GM21529 (cell line): ENCODE results near the gene IRF9.

Experiments
- ATAC-seq: cut with Tn5 transposase; IDR thresholded peaks from one replicate; pipeline ENCODE4 v1.9.1; 2021; ENCODE audit not compliant: unreplicated experiment

Gene IRF9

DNA sequence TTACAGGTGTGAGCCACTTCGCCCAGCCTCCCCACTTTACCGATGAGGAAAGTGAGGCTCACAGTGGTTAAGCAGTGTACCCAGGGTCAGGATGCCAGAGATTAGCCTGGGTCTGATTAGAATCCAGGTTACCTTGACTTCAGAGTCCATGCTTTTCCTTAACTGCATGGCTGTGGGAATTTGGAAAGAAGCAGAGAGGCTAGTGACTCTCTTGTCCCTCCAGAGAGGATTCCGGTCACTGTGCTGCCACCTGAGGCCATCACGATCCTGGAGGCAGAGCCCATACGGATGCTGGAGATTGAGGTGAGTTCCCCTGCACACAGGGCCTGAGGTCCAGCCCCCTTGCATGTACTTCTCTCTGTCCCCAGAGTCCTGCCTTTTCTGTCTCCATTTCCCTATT is 15.5 kb downstream of the IRF9 start:
- no peak for ATAC-seq

DNA sequence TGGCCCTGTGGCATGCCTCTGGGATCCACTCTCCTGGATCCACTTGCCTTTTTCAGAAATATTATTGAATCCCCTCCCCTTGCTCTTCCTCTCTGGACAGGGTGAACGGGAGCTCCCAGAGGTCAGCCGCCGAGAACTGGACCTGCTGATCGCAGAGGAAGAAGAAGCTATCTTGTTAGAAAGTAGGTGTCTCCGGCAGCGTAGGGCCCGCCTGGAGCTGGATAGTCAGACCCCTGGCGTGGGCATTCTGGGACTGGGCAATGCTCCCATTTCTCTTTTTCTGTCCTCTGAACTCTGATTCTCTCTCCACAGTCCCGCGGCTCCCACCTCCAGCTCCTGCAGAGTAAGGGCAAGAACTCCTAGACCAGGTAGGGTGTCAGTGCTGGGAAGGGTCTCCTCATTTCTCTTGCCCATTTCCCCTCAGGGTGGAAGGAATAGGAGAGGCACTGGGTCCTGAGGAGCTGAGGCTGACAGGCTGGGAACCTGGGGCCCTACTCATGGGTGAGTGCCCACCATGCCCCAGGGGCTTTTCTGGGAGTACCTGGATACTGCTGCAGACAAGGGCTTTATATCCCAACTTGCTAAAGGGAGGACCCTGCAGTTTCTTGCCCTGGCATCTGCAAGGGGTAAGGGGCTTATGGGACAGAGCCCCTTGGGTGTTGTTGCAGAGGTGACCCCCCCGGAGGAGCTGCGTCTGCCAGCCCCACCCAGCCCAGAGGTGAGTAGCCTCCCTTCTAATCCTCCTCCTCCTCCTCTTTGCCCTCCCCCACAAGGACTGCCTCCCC is 16.2 kb downstream of the IRF9 start:
- ATAC-seq, result no peak

DNA sequence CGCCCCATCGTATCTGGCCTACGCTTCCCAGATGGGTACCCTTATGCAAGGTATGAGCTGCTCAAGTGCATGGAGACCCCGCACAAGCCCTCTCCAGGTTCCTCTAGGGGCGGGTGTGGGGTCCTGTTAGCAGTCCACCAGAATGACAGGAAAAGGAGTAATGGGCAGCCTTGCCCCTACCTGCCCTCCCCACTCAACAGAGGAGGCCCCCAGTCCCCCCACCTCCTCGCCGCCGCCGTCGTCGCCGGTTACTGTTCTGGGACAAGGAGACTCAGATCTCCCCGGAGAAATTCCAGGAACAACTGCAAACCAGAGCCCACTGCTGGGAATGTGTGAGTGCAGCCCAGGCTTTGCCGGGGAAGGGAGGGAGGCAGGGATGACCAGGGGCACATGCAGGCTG is 16.8 kb downstream of the IRF9 start:
- no peak for ATAC-seq

GRCh38 chr14:24178399-24179178 is 17.5 kb downstream of the IRF9 start:
- ATAC-seq, result no peak

GRCh38 chr14:24179294-24179960 is 18.4 kb downstream of the IRF9 start:
- no peak for ATAC-seq

GRCh38 chr14:24179961-24180796 is 19.1 kb downstream of the IRF9 start:
- no peak for ATAC-seq

GRCh38 chr14:24181371-24182077 is 20.5 kb downstream of the IRF9 start:
- no peak for ATAC-seq

GRCh38 chr14:24182110-24182882 is 21.2 kb downstream of the IRF9 start:
- ATAC-seq, result no peak

GRCh38 chr14:24183014-24183481 is 22.0 kb downstream of the IRF9 start:
- no peak for ATAC-seq

DNA sequence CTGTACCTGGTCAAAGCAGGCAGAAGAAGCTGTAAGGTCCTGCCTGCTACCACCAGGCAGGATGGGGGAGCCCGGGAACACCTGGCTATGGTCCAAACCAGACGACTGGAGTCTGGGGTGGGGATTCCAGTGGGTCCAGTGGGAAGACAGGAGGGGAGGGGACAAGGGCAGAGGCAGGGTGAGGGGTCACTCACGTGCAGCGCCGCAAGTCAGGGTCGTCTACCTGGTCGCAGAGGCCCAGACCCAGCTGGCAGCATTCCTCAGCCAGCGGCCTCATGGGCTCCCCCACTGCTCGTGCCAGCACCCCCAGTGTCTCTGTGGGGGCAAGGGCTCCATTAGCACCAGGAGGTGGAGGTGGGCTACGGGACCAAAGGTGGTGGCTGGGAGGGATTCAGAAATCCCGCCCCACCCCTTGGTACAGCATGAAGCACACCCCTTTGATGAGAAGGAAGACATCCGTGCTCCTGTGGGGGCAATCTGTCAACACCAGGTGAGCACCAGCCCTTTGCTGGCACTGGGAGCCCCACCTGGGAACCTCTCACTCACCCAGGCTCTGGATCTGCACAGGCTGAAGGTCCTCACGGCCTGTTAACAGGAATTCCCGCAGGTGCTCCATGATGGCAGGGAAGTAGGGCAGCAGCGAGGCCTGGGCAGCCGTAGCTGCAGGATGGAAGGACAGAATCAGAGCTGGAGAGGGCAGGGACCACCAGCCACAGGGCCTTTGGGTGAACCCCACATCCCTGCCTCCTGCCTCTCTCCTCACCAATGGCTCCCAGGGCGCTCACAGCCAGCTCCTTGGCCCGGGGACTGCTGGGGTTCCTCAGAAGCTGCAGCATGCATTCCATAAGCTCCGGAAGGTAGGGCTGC is 23.3 kb downstream of the IRF9 start:
- no peak for ATAC-seq

DNA sequence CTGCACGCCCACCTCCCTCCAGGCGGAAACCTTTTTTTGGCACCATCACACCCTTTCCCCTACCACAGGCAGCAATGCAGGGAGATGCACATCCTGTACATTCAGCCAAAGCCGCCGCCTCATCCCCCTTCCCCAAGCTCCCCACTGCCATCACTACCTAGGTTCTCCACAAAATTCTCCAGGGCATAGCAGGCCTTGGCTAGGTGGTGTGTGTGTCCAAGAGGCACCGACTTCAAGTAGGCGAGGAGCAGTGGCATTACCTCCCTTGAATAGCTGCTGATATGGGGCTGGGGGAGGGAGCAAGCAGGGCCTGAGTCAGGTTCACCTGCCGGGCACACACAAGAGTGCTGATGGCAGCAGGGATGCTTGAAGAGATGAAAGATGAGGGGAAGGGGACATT is 24.0 kb downstream of the IRF9 start:
- no peak for ATAC-seq

- ATAC-seq, result no peak
Measured at GRCh38 chr14:24185741-24186140, 24.7 kb downstream of the IRF9 start.

DNA sequence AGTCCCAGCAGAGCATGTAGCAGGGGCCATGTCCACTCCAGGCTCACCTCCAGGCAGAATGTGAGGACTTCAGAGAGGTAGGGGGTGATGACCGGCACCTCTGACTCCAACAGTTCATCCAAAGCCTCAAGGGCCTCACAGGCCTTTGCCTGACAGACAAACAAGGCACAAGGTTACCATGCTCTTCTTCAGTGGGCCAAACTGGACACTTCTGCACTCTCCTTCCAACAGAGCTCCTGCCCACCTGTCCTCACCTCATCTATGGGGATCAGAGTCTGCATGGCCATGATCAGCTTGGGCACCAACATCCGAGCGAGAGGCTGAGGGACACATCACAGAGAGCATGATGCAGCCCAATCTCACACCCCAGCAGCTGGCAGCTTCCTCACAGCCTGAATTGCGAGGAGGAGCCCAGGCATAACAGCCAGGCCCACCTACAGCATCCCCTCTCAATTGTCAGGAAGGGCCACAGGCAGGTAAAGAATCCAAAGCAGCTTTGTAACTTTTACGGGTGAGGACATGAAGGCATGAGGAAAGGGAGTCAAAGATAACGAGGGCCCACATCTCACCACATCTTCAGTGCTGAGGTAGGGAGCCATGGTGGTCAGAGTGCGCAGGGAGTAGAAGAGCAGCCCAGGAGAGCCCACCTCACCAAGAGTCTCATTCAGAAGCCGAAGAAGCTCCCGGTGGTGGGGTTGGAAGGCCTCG is 25.9 kb downstream of the IRF9 start:
- no peak for ATAC-seq

DNA sequence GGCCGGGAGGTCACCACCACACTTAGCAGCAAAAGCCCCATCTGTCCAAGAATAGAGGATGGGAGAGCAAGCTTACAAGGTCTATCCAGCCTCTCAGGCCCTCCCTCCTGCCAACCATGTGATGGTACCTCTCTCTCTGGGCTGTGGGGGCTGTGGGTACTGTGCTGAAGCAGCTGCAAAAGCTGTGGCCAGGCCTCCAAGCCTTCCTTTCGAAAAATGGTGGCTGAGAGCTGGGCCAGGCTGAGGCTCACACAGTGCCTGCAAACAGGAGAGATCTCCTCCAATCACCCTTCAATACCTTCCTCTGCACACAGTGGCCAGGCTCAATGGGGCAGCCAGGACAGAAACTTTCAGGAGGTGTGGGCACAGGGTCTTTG is 26.5 kb downstream of the IRF9 start:
- ATAC-seq, result no peak

DNA sequence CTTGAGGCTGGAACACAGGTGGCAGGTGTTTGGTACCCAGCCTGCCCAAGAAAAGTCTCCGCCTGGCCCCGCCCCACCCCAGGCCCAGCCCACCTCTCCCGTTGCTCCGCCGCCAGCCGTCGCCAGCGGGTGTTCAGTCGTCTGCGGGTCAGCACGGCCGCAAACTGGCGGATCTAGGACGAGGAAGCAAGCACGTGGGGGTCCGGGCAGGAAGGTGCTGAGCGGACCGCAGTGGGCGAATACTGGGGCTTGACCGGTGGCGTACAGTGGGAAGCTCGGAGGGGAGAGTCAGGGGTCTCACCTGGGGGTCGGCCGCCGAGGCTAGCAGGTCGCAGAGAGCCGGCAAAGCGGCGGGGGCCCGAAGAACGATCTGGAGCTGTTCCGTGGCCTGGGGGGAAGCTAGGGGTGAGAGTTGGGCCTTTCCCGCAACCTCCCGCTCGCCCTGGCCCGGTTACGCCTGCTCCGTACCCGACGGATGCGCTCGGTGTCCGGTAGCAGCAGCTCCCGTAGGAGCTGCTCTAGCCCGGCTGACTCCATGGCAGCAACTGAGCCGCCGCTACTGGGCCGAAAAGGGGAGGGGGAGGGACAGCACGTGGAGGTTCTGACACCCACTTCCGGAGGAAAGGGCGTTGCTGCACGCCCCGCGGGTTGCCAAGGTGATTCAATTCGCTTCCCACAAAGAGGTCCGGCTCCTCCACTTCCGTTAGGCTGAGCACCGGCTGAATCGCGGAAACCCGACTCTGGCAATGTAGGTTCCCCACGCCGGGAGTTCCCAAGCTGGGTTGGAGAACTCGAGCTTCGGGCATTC is 27.4 kb downstream of the IRF9 start, which contains the start of gene IPO4:
Gene IPO4, minus strand, starts transcription at position 566 of the 808 bp plus-strand sequence. Its CDS starts 29 bp downstream, at position 537.
- peak; percentile 85 for ATAC-seq

- ATAC-seq, result no peak
Measured at GRCh38 chr14:24189059-24189375, 28.0 kb downstream of the IRF9 start.

- ATAC-seq, result no peak
Measured at GRCh38 chr14:24189460-24189859, 28.4 kb downstream of the IRF9 start.
